Caki2 (cell line): ENCODE data around the gene TNK2. TPM values are rescaled to one million over a fixed set of nuclear protein-coding genes. Genes with fewer than 3 reads are reported as not detected.
"Not testable (repeated sequence)": the region's sequence is repeated elsewhere in the genome, so short reads cannot be mapped to it uniquely, and the experiment has no call there.

Experiments used
- DNase-seq: peaks from one replicate; pipeline ENCODE4 v3.0.0-alpha.2; 2015; ENCODE audit warnings: low read depth
- in situ Hi-C: cut with HindIII; loops from 2 replicates; pipeline ENCODE4 v1.10.0; 2016; ENCODE audit warnings: low sequenced_read_pairs, low pct_unique_long_range_greater_than_20kb, mixed read lengths
- total RNA-seq: library from RNA; depleted of rRNA; stranded (reverse); fragments of >200 nt; shearing (Covaris generic); gene quantifications from 2 replicates; pipeline ENCODE4 v1.2.3, GENCODE V29; 2014; ENCODE audit warnings: low replicate concordance

Gene TNK2
- total RNA-seq, 1 experiment from 2014 or later: 10.7 TPM

DNA sequence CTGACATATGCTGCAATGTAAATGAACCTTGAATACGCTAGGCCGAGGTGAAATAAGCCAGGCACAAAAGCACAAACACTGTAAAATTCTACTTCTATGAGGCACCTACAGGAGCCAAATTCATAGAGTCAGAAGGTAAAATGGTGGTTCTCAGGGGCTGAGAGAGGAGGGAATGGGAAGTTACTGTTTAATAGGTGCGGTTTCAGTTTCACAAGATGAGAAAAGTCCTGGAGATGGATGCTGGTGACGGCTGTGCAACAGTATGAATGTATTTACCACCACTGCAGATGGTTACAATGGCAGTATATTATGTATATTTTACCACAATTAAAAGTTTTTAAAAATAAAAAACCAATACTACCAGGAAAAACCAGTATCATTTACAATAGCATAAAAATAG, 4.0 kb downstream of the TNK2 start:
- in situ Hi-C loops: no loop called here
- DNase-seq: no peak

DNA sequence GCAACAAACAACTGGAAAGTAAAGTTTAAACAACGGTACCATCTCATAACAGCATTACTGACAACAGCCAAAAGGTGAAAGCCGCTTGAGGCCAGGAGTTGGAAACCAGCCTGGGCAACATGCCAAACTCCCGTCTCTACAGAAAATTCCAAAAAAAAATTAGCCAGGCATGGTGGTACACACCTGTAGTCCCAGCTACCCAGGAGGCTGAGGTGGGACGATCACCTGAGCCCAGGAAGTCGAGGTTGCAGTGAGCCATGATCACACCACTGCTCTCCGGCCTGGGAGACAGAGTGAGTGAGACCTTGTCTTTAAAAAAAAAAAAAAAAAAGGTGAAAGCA, 4.4 kb downstream of the TNK2 start:
- in situ Hi-C loops: no loop called here
- no peak for DNase-seq

DNA sequence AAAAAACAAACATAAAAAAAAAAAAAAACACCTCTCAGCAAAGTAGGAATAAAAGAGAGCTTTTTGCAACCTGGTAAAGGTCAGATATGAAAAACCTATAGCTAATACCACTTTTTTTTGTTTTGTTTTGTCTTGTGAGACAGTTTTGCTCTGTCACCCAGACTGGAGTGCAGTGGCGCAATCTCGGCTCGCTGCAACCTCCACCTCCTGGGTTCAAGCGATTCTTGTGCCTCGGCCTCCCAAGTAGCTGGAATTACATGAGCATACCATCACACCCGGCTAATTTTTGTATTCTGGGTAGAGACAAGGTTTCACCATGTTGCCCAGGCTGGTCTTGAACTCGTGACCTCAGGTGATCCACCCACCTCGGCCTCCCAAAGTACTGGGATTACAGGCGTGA, 5.7 kb downstream of the TNK2 start:
- DNase-seq, in situ Hi-C loops: not testable (repeated sequence)

DNA sequence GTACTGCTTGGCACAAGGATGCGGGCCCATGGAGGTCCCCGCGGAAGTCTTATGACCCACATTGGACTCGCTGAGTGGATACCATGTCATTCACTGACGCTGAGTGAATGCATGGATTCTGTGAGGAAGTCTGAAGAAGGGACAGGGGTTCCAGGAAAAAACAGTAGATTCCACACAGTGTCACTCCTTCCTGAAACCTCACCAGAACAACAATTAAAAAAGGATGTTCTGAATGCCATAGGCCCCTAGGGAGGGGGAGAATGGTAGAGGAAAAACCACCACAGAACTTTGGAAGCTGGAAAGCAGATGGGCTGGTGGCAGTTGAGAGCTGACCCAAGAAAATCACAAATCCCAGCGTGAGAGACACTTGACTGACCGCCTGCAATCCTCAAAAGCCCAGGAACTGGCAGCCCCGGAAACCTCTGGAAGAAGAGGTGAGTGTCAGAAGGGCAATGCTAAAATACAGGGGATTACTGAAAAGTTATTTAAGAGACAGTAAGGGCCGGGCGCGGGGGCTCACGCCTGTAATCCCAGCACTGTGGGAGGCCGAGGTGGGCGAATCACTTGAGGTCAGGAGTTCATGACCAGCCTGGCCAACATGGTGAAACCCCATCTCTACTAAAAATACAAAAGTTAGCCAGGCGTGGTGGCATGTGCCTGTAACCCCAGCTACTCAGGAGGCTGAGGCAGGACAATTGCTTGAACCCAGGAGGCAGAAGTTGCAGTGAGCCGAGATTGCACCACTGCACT, 6.3 kb downstream of the TNK2 start:
- DNase-seq, in situ Hi-C loops: not testable (repeated sequence)

DNA sequence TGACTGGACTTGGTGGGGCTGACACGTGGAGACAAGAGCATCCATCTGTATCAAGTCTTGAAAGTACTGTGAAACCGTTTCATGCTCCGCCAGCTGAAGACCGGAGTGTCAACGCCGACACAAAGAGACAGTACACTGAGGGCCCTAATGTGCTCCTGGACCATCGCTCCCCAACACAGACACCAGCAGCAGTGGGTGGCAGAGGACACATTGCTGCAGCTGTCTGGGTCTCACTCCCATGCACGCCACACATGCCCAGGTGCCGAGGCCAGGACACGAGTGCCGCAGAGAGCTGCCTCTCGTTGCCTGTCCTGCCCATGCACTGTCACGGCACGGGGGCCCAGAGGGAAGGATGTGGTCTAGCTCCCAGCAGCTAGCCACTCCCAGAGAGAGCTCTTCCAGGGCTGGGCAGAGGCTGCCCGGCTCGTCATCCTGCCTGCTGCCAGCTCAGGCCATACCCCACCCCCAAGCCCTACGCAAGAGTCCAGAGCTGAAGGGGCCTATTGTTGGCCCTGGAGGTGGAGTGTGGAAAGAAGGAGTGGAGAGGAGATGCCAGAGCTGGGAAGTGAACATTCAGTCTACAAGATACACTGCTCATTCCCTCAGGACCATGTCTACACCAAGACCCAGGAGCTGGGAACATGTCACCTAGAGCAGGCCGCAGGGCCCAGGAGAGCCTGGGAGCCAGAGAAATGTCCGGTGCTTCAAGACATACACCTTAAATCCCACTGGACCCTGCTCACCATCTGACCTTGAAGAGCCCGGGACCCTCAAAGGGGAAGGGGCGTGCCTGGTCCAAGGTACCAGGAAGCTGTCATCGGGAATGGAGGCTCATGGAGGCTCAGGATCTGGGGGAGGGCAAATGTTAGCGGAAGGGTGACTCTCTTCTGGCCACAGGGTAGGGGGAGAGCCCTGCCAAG, 7.7 kb downstream of the TNK2 start:
- in situ Hi-C loops: no loop called here
- DNase-seq: no peak

DNA sequence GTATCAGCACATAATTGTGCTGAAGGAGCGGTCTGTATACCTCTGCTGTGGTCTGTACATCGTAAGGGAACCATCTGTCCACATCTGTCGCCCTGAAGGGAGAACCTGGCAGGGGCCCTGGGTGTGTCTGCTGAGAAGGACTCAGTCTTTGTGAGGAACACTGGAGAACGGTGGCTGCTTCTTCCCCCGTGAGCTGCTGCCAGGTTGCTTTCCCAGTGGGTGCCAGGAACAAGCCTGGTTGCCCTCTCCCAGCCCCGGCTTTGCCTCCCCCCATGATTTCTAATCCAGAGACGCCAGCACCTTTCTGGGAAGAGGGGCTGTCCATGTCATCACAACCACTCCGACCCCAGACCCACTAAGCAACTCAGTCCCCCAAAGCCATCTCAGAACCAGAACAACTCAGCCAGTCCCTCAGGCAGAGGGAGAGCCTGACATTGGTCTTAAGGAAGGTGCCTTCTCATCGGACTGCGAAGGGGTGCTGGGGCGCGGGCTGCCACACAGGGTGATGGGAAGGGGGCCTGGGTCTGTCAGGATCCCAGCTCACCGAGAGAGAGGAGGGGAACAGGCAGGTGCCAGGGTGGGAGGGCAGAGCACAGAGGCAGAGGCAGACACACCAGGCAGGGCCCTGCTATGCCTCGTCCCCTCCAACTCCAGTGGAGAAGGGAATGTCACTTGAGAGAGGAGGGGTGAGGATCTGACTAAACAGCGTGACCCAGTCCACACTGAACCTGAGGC, 8.5 kb downstream of the TNK2 start:
- in situ Hi-C loops: no loop called here
- no peak for DNase-seq

DNA sequence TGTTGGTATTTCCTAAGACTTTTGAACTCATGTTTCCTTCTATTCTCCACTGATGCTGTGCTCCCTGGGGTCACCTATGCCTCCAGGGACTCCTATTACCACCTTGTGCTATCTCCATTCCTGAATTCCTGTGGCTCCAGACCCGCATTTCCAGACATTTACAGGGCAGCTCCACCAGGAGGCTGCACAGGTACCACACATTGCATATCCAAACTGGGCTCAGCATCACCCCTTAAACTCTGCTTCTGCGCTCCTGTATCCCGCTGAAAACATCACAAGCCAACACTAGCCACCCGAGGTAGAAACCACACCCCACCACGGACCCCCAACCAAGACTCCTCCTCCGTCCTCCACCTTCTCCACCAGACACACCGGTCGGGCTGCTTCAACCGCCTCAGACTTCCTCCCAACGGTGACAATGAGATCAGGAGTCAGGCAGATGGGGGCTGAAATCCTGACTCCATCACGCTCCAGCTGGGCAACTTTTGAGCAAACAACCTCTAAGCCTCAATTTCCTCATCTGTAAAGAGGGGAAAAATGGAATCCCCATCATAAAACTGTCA, 10.4 kb downstream of the TNK2 start:
- in situ Hi-C loops: no loop called here
- no peak for DNase-seq

DNA sequence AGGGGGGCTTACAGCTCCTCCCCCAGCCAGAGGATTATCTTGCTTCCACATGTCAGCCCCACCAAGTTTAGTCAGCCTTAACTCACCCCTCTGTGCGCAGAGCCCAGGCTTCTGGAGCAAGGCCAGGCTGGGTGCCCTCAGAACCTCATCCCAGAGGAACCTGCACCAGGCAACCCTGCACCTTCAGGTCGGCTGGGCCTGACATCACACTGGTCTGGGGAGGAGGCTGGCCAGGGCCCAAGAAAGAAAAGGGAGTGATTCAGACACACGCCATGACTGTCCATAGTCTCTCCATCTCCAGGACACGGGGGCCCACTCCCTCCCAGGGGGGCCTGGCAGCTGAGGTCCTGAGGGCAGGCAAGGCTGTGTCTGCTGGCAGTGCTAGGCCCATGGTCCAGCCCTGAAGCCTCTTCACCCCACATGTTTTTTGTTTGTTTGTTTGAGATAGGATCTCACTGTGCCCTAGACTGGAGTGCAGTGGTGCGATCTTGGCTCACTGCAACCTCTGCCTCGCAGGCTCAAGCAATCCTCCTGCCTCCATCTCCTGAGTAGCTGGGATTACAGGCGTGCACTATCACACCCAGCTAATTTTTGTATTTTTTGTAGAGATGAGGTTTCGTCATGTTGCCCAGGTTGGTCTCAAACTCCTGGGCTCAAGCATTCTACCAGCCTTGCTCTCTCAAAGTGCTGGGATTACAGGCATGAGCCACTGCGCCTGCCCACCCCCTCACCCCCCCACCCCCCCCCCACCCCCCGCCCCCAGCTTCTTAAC, 11.1 kb downstream of the TNK2 start:
- DNase-seq: no peak
- in situ Hi-C loops: no loop called here

DNA sequence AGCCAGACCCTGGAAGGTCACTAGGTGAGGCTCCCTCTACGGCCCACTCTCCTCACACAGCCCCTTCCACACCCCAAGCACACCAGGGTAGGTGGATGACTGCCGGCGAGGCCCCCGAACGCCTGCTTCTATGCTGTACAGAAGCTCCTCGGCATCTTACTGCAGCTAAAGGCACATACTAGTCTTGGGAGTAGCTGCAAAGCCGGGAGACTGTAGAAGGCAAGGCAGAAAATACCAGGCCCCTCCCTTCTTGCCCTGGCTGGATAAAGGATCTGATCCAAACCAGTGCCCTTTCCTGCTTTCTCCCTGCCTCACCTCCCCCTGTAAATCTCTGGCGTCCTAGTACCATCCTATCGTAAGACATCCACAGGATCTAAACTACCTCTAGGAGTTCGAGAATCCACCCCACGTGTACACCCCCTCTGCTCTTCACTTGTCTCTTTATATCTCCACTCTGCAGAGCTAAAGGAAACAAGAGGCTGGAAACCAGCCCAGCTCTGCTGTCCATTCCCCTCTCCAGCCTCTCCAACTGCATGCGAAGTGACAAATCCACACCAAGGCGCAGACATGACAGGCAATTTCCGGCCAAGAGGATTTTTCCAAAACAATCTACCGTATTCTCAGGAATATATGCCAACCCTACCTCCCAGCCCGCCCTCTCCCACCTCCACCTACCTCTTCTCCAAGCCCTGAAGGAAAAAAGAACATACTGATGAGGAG, 11.8 kb downstream of the TNK2 start:
- in situ Hi-C loops: no loop called here
- DNase-seq: no peak

DNA sequence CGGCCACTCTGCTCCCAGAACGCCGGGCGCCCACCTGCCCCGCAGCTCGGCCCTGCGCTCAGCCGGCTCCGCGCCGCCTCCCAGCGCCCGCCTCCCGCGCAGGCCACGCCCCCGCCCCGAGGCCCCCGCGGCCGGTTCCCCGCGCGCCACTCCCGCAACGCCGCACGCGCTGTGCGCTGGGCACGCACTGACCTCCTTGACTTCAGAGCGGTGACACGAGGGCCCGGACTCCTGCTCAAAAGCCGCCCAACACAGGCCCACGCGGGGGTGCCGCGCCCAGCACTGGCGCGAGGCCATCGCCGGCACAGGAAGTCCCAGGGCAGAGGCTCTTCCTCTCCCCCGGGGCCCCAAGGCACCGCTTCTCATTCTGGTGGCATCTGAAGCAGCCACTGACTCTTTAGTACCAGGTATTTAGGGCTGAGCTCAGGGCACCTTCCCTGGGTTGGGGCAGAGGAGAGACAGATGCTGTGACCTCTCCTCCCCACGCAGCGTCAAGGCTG, 12.4 kb downstream of the TNK2 start:
- DNase-seq: peak; percentile 28

DNA sequence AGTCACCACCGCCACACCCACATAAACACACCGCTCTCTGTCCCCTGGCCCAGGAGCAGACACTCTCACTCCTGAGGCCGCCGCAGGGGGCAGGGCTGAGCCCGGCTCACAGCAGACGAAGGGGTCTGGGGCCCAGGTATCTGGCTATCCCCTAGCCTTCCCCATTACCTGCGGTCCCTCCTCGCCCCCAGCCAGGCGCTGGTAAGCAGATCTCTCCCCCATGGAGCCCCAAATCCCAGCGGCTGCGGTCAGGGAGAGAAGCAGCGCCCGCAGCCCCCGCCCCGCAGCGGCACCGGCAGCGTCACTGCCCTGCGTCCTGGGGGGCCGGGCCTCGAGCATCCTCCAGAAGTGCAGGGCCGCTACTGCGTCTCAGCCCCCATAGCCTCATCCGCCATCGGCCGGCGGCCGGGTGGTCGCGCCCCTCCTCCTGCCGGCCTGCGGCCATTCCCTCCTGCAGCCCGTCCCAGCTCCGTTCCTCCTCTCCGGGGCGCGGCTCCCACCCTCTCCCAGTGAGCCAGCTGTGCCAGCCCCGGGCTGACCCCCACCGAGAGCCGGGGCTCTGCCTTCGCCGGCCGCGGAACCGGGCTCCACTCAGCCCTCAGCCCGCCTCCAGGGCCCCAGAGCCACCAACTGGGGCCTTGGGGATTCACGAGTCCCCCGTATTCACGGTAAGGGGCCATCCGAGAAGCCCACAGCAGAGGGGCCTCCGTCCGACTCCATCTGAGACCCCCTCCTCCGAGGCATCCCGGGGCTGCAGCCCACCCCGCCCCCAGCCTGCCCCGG, 13.1 kb downstream of the TNK2 start:
- DNase-seq: no peak
- in situ Hi-C loops: no loop called here

More for the DNA sequence above, 12.4 kb downstream of the TNK2 start:
- in situ Hi-C loops: no loop called here

DNA sequence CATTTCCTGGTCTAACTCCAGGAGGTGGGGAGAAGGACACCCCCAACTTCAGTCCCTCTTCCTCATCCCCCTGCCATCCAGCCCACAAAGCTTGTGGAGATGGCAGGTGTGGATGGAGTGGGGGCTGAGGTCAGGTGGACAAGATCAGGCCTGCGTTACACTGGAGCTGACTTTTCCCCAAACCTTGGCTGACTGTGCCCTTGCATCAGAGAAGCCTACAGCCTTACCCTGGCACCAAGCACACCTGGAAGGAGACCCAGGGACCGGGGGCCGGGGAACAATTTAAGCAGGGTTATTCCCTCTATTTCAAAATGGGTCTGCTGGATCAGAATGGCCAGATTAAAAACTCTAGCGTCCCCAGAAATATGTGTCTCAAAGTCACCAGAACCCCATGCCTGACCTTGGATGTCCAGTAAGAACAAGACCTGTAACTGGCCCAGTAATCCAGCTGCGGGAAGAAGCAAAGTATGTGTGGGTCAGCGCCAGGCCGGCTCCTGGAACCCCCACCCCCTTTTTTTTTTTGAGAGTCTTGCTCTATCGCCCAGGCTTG, 14.4 kb downstream of the TNK2 start:
- in situ Hi-C loops: no loop called here
- no peak for DNase-seq

DNA sequence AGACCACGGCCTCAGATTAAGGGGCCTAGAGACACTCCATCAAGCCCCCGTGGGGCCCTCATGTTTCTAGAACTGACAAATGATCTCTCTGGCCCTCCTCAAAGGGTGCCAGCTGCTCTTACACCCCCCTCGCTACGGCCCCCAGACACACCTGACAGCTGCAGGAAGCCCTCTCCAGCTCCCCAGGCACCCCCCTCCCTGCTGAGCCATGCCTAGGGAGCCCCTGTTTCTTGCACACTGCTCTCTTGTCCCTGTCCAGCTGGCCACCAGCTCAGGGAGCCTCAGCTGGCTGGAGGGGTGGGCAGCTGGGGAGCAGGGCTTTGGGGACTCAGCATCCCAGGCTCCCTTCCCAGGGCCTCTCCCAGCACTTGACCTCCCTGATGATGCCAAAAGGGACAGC, 14.8 kb downstream of the TNK2 start:
- in situ Hi-C loops: no loop called here
- DNase-seq: no peak

DNA sequence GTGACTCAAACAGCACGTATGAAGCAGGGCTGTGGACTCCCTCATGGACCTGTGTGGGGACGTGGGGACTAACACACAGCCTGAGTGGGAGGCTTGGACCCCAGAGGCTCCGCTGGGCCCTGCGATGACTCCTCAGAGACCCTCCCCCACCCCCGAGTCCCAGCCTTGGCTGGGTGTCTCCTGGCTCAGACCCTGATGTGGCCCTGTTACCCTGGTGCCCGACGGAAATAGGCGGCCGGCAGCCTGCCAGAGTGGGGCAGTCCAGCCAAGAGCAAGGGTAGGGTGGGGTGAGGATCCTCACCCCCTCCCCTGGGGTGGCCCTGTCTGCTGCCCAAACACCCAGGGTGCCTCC, 15.3 kb downstream of the TNK2 start:
- in situ Hi-C loops: no loop called here

DNA sequence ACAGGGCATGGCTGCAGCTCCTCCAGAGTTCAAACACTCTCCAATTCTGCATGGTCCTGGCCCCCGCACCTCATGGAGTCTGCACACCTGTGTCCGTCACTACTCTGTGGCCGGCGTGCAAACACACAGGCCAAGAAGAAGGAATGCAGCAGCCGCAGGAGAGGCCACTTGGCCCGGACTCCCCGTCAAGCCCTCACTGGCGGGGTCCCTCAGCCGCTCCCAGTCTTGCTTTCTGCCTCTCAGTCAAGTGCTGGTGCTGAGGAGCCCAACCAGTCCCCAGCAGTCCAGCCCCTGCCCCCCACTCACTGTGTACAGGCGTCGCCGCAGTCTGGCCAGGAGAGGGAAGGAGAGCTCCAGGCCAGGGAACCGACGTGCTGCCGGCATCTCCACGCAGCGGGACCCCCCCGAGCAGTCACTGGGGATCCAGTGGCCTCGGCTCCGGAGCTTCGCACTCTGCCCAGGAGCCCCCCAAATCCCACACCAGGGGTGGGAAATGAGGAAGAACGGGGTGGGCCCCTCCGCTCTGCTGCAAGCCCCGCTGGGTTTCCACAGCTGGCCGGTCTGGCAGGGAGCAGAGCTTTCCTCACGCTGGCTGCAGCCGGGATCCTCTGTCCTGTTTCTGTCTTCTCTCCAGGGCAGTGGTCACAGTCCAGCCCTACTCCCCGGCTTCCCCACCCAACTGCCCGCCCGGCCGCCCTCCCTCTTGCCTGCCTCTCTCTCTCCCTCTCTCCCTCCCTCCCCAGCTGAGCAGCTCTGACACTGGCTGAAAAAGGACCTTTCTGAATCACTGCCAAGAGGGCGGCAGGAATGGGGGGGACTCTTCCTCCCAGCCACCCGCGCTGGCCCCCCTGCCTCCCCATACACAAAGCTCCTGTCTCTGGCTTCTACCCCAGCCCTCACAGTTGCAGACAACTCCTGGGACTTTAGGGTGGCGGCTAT, 16.0 kb downstream of the TNK2 start:
- DNase-seq: peak; percentile 30
- in situ Hi-C loops: no loop called here

More for the DNA sequence above, 15.3 kb downstream of the TNK2 start:
- DNase-seq: no peak
